H1 (cell line): ENCODE measurements around the gene ME1. TPM values are rescaled to one million over a fixed set of nuclear protein-coding genes. Genes with fewer than 3 reads are reported as not detected.

ENCODE experiments used
- CHD7 ChIP-seq: fragments of 300-600 bp; sonication (generic); IDR thresholded peaks from 2 replicates; pipeline ENCODE4 v1.7.1; 2012; ENCODE audit warnings: low read length, moderate library complexity, mild to moderate bottlenecking, inconsistent platforms; ENCODE audit not compliant: insufficient replicate concordance
- CREB1 ChIP-seq: IDR thresholded peaks from 2 replicates; pipeline ENCODE4 v1.6.1; 2012; ENCODE audit warnings: inconsistent platforms
- EP300 ChIP-seq, 2 experiments: IDR thresholded peaks; 1 replicate in 1 of 2; 2 replicates in 1 of 2; pipeline ENCODE4 v1.6.1; 2011 to 2012; ENCODE audit warnings: low read depth in 2 of 2, low read length in 2 of 2, mild to moderate bottlenecking in 2 of 2, borderline replicate concordance in 1 of 2, inconsistent platforms in 1 of 2, moderate library complexity in 1 of 2
- FOSL1 ChIP-seq: IDR thresholded peaks from 2 replicates; pipeline ENCODE4 v1.6.1; 2011; ENCODE audit warnings: mild to moderate bottlenecking, low read depth, low read length, moderate library complexity; ENCODE audit not compliant: insufficient read depth
- GTF2F1 ChIP-seq: IDR thresholded peaks from 2 replicates; pipeline ENCODE4 v1.6.1; 2012; ENCODE audit warnings: low read depth, low read length, improper control_type of control experiment, borderline replicate concordance
- JUN ChIP-seq: IDR thresholded peaks from 2 replicates; pipeline ENCODE4 v1.6.1; 2011; ENCODE audit warnings: low read depth, mild to moderate bottlenecking, improper control_type of control experiment, low read length
- JUND ChIP-seq: IDR thresholded peaks from 2 replicates; pipeline ENCODE4 v1.6.1; 2011; ENCODE audit warnings: mild to moderate bottlenecking, improper control_type of control experiment, low read length
- TCF12 ChIP-seq: IDR thresholded peaks from 2 replicates; pipeline ENCODE4 v1.6.1; 2011; ENCODE audit warnings: low read depth, mild to moderate bottlenecking, low read length
- polyA plus RNA-seq, 7 experiments: library from polyadenylated mRNA; depleted of rRNA in 3 of 7; stranded (reverse) in 5 of 7; unstranded in 2 of 7; fragments of >200 nt in 5 of 7; fragments of 200-250 nt in 2 of 7; gene quantifications; 1 replicate in 5 of 7; 2 replicates in 1 of 7; 4 replicates in 1 of 7; pipeline versions ENCODE4 v1.2.1 to v1.2.3, GENCODE V29; 2011 to 2013; ENCODE audit warnings: missing spikeins in 2 of 7, mixed read lengths in 2 of 7
- total RNA-seq: library from RNA; stranded (reverse); fragmentation: NEBNext Ultra II Directional; extraction: Animal tissue kit (Norgen Biotek cat#: 25700); gene quantifications from 2 replicates; pipeline ENCODE4 v1.2.1, GENCODE V29; 2021
- TF ChIP-seq, protein P1 (sequence below), 3 experiments: IDR thresholded peaks; 1 replicate in 2 of 3; 2 replicates in 1 of 3; pipeline versions ENCODE4 v1.5.1 to v1.6.1; 2011; ENCODE audit warnings: low read length in 3 of 3, mild to moderate bottlenecking in 3 of 3, inconsistent platforms in 2 of 3, low read depth in 1 of 3, moderate library complexity in 1 of 3; ENCODE audit not compliant: insufficient read depth in 1 of 3; ENCODE audit errors: control extremely low read depth in 1 of 3

ME1 gene
- total and polyA plus RNA-seq, 2 of the 8 experiments (the other 6 are each of a cell fraction or from before 2014, with no cell fraction given), result 1.3 to 3.9 TPM

DNA sequence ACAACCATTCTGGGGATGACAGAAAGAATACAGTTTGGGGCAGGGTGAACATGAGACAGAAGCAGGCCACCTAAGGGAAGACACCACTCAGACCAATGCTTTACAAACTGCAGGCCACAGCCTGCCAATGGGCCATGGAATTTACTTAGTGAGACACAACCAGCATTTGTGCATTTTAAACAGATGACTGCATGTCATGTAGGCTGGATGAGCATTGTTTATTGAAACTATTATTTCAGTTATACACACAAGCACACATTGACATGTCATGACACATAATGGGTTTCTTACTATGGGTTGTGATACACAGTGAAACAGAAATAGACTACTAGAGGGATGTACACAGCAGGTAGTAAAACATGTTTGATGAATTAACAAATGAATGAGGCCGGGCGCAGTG is 245.8 kb downstream of the ME1 start (continued):
- TF ChIP-seq, protein P1, sequence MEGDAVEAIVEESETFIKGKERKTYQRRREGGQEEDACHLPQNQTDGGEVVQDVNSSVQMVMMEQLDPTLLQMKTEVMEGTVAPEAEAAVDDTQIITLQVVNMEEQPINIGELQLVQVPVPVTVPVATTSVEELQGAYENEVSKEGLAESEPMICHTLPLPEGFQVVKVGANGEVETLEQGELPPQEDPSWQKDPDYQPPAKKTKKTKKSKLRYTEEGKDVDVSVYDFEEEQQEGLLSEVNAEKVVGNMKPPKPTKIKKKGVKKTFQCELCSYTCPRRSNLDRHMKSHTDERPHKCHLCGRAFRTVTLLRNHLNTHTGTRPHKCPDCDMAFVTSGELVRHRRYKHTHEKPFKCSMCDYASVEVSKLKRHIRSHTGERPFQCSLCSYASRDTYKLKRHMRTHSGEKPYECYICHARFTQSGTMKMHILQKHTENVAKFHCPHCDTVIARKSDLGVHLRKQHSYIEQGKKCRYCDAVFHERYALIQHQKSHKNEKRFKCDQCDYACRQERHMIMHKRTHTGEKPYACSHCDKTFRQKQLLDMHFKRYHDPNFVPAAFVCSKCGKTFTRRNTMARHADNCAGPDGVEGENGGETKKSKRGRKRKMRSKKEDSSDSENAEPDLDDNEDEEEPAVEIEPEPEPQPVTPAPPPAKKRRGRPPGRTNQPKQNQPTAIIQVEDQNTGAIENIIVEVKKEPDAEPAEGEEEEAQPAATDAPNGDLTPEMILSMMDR (IDR thresholded peaks at IDR 0.05; ENCODE audit: control extremely low read depth in 1 of 3, insufficient read depth in 1 of 3, low read depth in 1 of 3, low read length in 3 of 3), result no peak
- TF ChIP-seq EP300 (IDR thresholded peaks at IDR 0.05; ENCODE audit: borderline replicate concordance in 1 of 2, low read depth in 2 of 2, low read length in 2 of 2) (no peak), JUN (no peak), GTF2F1 (no peak), FOSL1 (no peak), CREB1 (no peak), TCF12 (no peak), JUND (no peak), CHD7 (no peak)
